Esophagus muscularis mucosa (tissue), 3 donors: Measurements from ENCODE around the gene TMEM255B.

Experiments
- POLR2A ChIP-seq: fragments of 450-650 bp; IDR thresholded peaks from one replicate; pipeline ENCODE4 v1.6.1; 2017; ENCODE audit warnings: antibody characterized with exemption, moderate library complexity, mild to moderate bottlenecking, low read depth
- TF ChIP-seq, protein P1 (sequence below), 3 experiments: fragments of 200-600 bp in 2 of 3; fragments of 450-650 bp in 1 of 3; sonication (generic) in 2 of 3; IDR thresholded peaks; one replicate each; pipeline ENCODE4 v1.5.1; 2017 to 2019; ENCODE audit warnings: antibody characterized with exemption in 3 of 3, mild to moderate bottlenecking in 2 of 3, moderate library complexity in 1 of 3

DNA sequence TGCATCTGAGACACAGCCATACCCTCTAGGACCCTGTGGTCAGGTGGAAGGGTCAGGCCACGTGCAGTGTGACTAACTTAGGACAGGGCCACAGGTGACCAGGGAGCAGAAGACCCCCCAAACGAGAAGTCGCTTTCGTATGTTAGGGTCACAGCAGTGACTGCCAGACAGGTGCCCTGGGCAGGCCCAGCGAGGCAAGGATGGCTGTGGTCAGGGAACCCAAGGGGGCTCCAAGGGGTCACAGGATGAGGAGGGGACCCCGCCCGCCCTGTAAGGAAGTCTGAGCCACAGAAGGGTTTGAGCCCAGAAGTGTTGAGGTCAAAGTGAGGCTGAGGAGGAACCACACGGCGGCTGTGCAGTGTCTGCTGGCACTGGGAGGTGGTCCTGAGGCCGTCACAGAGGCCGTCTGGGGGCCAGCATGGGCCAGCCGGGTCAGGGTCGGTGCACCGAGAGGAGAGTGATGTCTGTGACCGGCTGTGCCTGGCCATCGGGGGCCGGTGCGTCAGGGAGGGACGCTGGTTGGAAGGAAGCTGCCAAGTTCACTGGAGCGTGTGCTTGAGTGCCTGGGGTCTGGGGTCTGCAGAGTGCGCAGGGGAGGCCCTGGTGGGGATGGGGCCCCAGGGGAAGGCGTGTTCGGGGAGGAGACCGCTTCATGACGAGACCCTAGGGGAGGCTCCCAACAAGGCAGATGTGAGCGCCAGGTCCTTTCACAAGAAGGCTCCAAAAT lies 24.8 kb upstream of the TMEM255B start:
- TF ChIP-seq, protein P1, sequence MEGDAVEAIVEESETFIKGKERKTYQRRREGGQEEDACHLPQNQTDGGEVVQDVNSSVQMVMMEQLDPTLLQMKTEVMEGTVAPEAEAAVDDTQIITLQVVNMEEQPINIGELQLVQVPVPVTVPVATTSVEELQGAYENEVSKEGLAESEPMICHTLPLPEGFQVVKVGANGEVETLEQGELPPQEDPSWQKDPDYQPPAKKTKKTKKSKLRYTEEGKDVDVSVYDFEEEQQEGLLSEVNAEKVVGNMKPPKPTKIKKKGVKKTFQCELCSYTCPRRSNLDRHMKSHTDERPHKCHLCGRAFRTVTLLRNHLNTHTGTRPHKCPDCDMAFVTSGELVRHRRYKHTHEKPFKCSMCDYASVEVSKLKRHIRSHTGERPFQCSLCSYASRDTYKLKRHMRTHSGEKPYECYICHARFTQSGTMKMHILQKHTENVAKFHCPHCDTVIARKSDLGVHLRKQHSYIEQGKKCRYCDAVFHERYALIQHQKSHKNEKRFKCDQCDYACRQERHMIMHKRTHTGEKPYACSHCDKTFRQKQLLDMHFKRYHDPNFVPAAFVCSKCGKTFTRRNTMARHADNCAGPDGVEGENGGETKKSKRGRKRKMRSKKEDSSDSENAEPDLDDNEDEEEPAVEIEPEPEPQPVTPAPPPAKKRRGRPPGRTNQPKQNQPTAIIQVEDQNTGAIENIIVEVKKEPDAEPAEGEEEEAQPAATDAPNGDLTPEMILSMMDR (IDR thresholded peaks at IDR 0.05): no peak
- TF ChIP-seq POLR2A: no peak
